KMS-11 (cell line): ENCODE measurements around the gene TCF7L1.

Experiments used
- H2AFZ ChIP-seq: fragments of 200-600 bp; sonication (generic); 2 replicates; pipeline ENCODE4 v1.6.1; 2016; ENCODE audit warnings: antibody characterized with exemption, mixed run types, low read depth
- H3K27ac ChIP-seq: fragments of 200-600 bp; sonication (generic); 2 replicates; pipeline ENCODE4 v1.6.1; 2016; ENCODE audit warnings: mild to moderate bottlenecking, mixed run types
- H3K27me3 ChIP-seq: fragments of 200-600 bp; sonication (generic); 2 replicates; pipeline ENCODE4 v1.6.1; 2017; ENCODE audit warnings: mild to moderate bottlenecking, low read depth, mixed run types, moderate library complexity; ENCODE audit not compliant: insufficient read depth
- H3K36me3 ChIP-seq: fragments of 200-600 bp; sonication (generic); 2 replicates; pipeline ENCODE4 v1.6.1; 2017; ENCODE audit warnings: mild to moderate bottlenecking, mixed run types; ENCODE audit not compliant: insufficient read depth
- H3K4me1 ChIP-seq: fragments of 200-600 bp; sonication (generic); 2 replicates; pipeline ENCODE4 v1.6.1; 2016; ENCODE audit warnings: mild to moderate bottlenecking, low read depth, mixed run types; ENCODE audit not compliant: poor library complexity, severe bottlenecking
- H3K4me2 ChIP-seq: fragments of 200-600 bp; sonication (generic); 2 replicates; pipeline ENCODE4 v1.7.0; 2016; ENCODE audit warnings: mild to moderate bottlenecking, mixed run types
- H3K4me3 ChIP-seq: fragments of 200-600 bp; sonication (generic); IDR thresholded peaks from 2 replicates; pipeline ENCODE4 v1.6.1; 2017; ENCODE audit warnings: low read depth, low read length, mixed read lengths; ENCODE audit not compliant: insufficient read depth
- H3K79me2 ChIP-seq: fragments of 200-600 bp; sonication (generic); 2 replicates; pipeline ENCODE4 v1.6.1; 2016; ENCODE audit warnings: low read depth, mixed run types; ENCODE audit not compliant: insufficient read depth
- H3K9ac ChIP-seq: fragments of 200-600 bp; sonication (generic); 2 replicates; pipeline ENCODE4 v1.6.1; 2016; ENCODE audit warnings: mild to moderate bottlenecking, mixed run types
- H4K20me1 ChIP-seq: fragments of 200-600 bp; sonication (generic); 2 replicates; pipeline ENCODE4 v1.6.1; 2016; ENCODE audit warnings: mild to moderate bottlenecking, mixed run types; ENCODE audit not compliant: insufficient read depth
- TF ChIP-seq, protein P1 (sequence below): fragments of 200-600 bp; sonication (generic); conservative IDR thresholded peaks from 2 replicates; pipeline ENCODE4 v1.6.1; 2017; ENCODE audit warnings: low read depth, mild to moderate bottlenecking, antibody characterized with exemption, low read length, moderate library complexity, mixed read lengths

TCF7L1 gene

DNA sequence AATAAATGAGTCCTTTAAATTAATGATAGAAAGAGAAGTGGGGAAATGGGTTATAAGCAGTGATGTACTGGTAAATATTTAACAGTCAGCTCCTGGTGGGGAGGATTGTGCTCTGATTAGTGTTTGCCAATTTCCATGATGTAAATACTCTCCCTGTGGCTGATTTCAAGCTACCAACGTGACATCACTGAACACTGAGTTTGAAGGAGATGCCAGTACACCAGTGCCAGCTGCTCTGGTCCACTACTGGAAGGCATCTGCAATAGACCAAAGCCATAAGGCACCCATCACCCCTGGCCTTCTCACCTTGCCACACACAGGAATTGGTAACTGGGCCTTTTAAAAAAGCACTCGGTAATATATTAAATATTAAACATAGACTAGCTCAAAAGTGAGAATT is 116.9 kb downstream of the TCF7L1 start:
- no peak overlapping the region for H3K4me2 ChIP-seq
- no peaks in the 10 kb centered on the region for H4K20me1 ChIP-seq
- no peak overlapping the region for H3K9ac ChIP-seq
- H3K4me1 ChIP-seq, result no peaks in the 10 kb centered on the region
- H3K4me3 ChIP-seq, result no peak overlapping the region
- H3K79me2 ChIP-seq, result no peaks in the 10 kb centered on the region
- H3K27me3 ChIP-seq, result no peaks in the 10 kb centered on the region
- H3K36me3 ChIP-seq, result no peaks in the 10 kb centered on the region
- no peak overlapping the region for H2AFZ ChIP-seq
- TF ChIP-seq, protein P1, sequence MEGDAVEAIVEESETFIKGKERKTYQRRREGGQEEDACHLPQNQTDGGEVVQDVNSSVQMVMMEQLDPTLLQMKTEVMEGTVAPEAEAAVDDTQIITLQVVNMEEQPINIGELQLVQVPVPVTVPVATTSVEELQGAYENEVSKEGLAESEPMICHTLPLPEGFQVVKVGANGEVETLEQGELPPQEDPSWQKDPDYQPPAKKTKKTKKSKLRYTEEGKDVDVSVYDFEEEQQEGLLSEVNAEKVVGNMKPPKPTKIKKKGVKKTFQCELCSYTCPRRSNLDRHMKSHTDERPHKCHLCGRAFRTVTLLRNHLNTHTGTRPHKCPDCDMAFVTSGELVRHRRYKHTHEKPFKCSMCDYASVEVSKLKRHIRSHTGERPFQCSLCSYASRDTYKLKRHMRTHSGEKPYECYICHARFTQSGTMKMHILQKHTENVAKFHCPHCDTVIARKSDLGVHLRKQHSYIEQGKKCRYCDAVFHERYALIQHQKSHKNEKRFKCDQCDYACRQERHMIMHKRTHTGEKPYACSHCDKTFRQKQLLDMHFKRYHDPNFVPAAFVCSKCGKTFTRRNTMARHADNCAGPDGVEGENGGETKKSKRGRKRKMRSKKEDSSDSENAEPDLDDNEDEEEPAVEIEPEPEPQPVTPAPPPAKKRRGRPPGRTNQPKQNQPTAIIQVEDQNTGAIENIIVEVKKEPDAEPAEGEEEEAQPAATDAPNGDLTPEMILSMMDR, result no peak
- no peak overlapping the region for H3K27ac ChIP-seq

DNA sequence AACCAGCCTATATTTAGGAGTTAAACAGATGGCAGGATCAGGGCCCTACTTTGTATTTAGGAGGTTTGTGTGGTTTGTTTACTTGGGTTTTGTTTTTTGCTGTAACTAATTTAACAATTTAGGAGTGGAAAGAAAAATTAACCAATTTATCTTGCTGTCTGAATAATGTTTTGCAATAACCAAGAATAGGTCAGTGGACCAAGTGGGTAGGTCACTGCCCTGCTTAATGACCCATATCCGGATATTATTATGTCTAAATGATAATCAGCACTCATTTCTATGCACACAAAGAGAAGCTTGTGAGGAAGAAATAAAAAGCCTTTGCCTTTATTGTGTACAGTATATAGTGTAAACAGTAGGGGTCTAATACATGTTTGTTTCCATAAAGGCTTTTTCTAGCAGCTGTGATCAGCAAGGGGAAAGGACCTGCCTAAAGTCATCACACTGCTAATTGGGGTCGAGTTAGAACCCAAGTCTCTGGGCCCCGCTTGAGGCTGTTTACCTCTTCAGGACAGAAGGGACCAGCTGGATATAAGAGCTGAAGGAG is 118.0 kb downstream of the TCF7L1 start:
- no peaks in the 10 kb centered on the region for H3K27me3 ChIP-seq
- H3K79me2 ChIP-seq, result no peaks in the 10 kb centered on the region
- H2AFZ ChIP-seq, result no peak overlapping the region
- H4K20me1 ChIP-seq, result no peaks in the 10 kb centered on the region
- no peak overlapping the region for H3K4me2 ChIP-seq
- H3K27ac ChIP-seq, result no peak overlapping the region
- H3K4me3 ChIP-seq, result no peak overlapping the region
- H3K9ac ChIP-seq, result no peak overlapping the region
- H3K4me1 ChIP-seq, result no peaks in the 10 kb centered on the region
- TF ChIP-seq, protein P1, result no peak
- no peaks in the 10 kb centered on the region for H3K36me3 ChIP-seq

DNA sequence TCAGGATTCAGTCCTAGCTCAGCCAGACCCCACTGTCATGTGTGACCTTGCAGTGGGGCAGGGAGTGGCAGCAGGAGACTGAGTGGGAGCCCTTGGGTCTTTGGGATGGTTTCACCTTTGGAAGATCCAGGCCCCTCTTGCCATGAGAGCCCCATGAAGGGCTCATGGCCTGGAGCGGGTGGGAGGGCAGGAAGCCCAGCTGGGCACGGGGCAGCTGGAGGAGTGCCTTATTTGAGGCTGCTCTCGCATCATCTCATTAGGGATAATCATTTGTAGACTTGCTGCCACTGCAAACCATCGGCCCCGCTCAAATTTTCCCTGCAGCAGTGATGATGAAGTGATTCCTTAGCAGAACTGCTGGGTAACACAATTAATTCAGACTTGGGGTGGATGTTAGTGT is 120.7 kb downstream of the TCF7L1 start:
- H3K27ac ChIP-seq, result no peak overlapping the region
- TF ChIP-seq, protein P1, result no peak
- no peaks in the 10 kb centered on the region for H3K27me3 ChIP-seq
- no peak overlapping the region for H2AFZ ChIP-seq
- H3K4me3 ChIP-seq, result no peak overlapping the region
- no peak overlapping the region for H3K4me2 ChIP-seq
- no peak overlapping the region for H3K9ac ChIP-seq
- no peaks in the 10 kb centered on the region for H4K20me1 ChIP-seq
- no peaks in the 10 kb centered on the region for H3K4me1 ChIP-seq
- no peaks in the 10 kb centered on the region for H3K79me2 ChIP-seq
- H3K36me3 ChIP-seq, result no peaks in the 10 kb centered on the region

DNA sequence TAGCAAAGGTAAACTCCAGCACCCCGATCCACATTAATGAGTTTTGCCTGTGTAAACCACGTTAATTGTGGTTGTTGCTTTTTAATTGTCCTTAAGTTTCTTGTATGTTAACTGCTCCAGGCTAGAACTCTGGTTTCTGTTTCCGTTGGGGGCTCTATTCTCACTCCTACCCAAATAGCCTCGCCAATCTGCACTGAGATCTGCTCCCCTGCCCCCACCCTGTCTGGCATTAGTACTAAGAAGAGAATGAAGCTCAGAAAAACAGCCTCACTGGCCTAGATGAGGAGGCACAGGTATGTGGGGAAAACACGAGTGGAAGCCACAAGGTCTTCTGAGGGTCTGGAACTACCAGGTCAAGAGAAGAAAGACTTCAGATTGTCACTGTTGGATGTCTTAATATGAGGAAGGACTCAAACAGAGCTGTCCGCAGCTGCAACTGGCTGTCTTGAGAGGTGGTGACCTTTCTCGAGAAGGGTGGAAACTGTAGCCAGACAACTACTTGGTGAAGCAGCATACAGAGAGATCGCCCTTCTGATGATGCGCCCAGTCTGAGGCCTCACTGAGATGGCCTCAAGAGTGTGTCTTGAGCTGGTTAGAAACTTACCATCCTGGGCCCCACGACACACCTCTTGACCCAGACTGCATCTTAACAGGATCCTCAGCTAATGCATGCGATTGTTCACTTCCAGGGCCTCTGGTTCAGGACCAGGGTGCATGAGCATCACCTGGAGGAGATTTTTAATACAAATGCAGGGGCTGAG is 121.5 kb downstream of the TCF7L1 start:
- H2AFZ ChIP-seq, result no peak overlapping the region
- no peaks in the 10 kb centered on the region for H3K36me3 ChIP-seq
- no peak overlapping the region for H3K4me2 ChIP-seq
- no peak overlapping the region for H3K4me3 ChIP-seq
- TF ChIP-seq, protein P1, result no peak
- no peaks in the 10 kb centered on the region for H3K27me3 ChIP-seq
- H3K79me2 ChIP-seq, result no peaks in the 10 kb centered on the region
- H3K27ac ChIP-seq, result no peak overlapping the region
- no peaks in the 10 kb centered on the region for H4K20me1 ChIP-seq
- H3K9ac ChIP-seq, result no peak overlapping the region
- no peaks in the 10 kb centered on the region for H3K4me1 ChIP-seq
